GM12892 (cell line): ENCODE measurements around the gene RPL5. TPM values are rescaled to one million over a fixed set of nuclear protein-coding genes. Genes with fewer than 3 reads are reported as not detected.
"Not testable (repeated sequence)": the region's sequence is repeated elsewhere in the genome, so short reads cannot be mapped to it uniquely, and the experiment has no call there.

Experiments used
- DNase-seq: peaks from one replicate; pipeline ENCODE4 v3.0.0; 2011; ENCODE audit not compliant: insufficient read length
- FAIRE-seq: peaks from 2 replicates; lab custom pipeline; 2011; peaks lifted over from hg19 to GRCh38; lab: Jason Lieb, UNC
- POLR2A ChIP-seq: IDR thresholded peaks from 2 replicates; pipeline ENCODE4 v1.6.1; 2011; ENCODE audit warnings: low read depth, low read length, control low read depth
- POLR2AphosphoS5 ChIP-seq: IDR thresholded peaks from 2 replicates; pipeline ENCODE4 v1.6.1; 2011; ENCODE audit warnings: low read depth, low read length, control low read depth
- TAF1 ChIP-seq: IDR thresholded peaks from 2 replicates; pipeline ENCODE4 v1.6.1; 2011; ENCODE audit warnings: low read depth, mild to moderate bottlenecking, control low read depth, low read length, borderline replicate concordance
- polyA plus RNA-seq: library from polyadenylated mRNA; unstranded; fragments of >200 nt; gene quantifications from one replicate; pipeline ENCODE4 v1.2.1, GENCODE V29; 2012; ENCODE audit warnings: missing spikeins, inconsistent platforms; ENCODE audit not compliant: missing spikeins

Gene RPL5
- 4,635 TPM for polyA plus RNA-seq

DNA sequence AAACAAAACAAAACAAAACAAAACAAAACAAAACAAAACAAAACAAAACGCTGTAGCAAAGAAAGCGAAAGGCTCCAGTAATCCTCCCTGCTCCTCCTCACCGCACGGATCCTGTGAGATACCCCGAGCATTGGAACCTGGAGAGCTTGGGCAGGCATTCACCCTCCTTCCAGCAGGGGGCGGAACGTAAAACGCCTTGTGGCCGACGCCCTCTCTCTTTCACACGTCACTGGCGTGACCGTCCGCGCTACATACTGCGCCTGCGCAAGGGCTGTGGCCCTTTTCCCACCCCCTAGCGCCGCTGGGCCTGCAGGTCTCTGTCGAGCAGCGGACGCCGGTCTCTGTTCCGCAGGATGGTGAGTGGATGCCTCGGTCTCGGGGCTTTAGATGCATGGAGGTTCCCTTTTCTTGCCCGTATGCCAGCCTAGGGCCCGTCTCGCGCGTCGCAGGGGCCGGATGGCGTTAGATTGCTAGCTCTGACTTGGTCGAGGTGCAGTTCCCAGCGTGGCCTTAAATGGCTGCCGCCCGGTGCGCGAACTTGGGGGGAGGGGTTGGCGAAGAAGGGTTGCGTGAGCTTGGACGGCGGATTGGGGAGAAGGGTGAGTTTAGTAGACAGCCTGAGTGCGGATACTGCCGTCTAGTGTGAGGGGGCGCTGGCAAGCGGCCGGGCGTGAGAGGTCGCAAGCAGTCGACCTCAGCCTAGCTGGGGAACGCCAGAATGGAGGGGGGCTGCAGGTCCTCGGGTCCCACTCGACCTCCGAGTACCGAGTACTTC, at the start of gene RPL5:
Gene RPL5 (plus strand): TSS at position 279 of the 775 bp plus-strand sequence. CDS start 75 bp downstream, at position 354.
- peak; percentile 99 for FAIRE-seq
- peak; percentile 91 for DNase-seq
- TF ChIP-seq TAF1 (peak; percentile 99), POLR2AphosphoS5 (peak; percentile 100), POLR2A (peak; percentile 99)

DNA sequence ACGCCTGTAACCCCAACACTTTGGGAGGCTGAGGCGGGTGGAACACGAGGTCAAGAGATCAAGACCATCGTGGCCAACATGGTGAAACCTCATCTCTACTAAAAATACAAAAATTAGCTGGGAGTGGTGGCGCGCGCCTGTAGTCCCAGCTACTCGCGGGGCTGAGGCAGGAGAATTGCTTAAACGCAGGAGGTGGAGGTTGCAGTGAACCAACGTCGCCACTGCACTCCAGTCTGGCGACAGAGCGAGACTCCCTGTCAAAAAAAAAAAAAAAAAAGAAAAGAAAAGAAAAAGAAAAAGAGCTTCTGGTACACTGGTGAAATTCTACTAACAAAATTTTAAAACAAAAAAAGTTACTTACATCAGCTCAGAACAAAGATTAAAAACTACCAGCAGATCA, 48.3 kb upstream of the RPL5 start:
- FAIRE-seq, DNase-seq: not testable (repeated sequence)

DNA sequence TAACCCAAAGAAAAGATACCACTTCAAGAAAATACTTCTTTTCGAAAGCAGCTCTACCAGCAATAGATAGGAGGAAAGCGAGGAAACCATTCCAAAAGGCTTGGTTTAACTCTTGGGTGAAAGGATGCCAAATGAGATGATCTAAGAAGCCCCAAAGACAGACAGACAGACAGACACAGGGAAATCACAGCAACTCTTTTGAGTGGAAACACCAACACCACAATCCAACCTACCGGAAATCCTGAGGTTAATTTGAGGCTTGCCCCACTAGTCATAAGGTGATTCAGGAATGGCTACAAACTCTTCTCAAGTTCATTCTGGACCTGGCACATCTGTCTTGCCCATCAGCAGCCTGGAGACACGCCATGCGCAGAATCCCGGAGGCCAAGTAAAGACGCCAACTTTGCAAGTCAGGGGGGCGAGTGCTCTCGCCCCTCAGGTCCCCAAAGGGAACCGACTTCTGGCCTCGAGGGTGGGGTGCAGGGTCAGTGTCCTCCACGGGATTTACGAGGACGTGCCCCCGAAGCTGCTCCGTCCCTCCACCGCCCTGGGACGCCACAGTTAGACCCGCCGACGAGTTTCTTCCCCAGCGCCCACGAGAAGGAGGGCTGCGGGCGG, 47.7 kb upstream of the RPL5 start:
- no peak for TF ChIP-seq TAF1
- no peak for TF ChIP-seq POLR2A
- no peak for TF ChIP-seq POLR2AphosphoS5
- DNase-seq (peak; percentile 29), FAIRE-seq (peak; percentile 85)

DNA sequence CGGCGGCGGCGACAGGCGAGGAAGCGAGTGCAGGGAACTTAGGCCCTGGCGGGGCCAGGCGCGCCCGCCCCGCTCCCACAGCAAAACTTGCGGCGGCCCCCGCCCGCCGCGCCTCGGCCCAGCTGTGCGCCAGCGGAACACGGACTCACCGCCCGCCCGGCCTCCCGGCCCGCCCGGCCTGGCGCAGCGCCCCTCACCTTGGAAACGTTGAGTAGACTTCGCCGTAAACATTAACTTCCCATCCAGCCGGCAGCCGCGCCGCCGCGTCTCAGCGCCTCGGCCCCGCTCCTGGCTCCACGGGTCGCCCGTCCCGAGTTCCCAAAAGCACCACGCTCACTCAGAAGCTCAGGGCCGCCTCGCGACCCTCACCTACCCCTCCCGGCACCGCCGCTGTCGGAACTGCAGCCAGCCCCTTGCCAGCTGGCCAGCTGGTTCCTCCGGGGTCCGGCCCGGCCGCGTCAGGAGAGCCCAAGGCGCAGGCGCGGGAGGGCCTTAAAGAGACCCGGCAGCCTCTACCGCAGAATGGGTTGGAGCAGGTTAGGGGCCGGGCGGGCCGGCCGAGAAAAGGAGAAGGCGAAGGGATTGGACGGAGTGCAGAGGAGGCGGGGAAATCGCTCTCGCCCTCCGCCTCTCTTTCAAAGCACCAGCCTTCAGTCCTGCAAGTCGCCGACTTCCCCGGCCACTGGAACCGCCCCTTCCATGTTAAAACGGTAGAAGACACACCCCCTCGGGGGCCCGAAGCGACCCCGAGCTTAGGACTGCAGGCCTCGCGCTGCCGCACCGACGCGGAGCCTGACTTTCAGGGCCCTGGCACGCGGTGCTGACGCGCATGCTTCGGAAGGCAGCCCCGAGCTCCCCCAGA, 47.0 kb upstream of the RPL5 start, which contains the start of gene EVI5:
Gene EVI5 (minus strand): TSS at position 470 of the 862 bp plus-strand sequence. CDS start 48,562 bp downstream, outside the sequence.
- FAIRE-seq (peak; percentile 96), DNase-seq (peak; percentile 83)
- no peak for TF ChIP-seq POLR2AphosphoS5
- TF ChIP-seq TAF1: no peak
- TF ChIP-seq POLR2A: no peak; the same call in 1 of the 2 replicates

DNA sequence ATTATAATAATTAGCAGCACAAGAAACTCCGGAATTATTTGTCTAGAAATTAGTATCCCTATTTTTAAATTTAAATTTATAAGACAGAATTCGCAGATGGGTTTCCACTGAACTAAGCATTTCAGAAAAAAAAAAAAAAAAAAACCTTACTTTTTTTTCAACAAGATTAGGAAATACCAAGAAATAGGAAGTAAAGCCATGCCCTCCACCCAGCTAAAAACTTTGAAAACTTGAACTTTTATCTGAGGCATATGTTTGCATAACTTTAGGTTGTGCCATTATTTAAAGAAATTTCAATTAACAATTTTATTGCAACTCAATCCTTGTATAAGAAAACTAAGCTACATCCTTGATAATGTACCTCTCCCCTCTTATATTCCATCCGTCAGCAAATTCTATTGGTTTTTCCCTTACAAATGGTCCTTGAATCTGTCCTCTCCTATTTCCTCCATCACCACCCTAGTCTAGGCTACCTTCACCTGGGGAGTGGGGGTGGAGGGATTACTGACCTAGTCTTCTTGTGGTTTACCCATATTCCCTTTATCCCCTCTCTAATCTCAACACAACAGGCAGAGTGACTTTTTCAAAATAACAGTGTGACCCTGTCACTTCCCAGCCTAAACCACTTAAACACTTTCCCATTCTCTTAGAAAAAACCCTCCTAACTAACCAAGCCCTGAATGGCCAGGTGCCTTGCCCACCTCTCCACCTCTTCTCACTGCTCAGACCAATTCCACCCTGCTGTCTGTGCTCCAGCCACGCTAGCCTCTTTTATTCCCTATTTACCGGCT, 45.5 kb upstream of the RPL5 start:
- DNase-seq: no peak
- TF ChIP-seq POLR2AphosphoS5: no peak
- no peak for TF ChIP-seq POLR2A
- no peak for TF ChIP-seq TAF1
- FAIRE-seq: no peak

DNA sequence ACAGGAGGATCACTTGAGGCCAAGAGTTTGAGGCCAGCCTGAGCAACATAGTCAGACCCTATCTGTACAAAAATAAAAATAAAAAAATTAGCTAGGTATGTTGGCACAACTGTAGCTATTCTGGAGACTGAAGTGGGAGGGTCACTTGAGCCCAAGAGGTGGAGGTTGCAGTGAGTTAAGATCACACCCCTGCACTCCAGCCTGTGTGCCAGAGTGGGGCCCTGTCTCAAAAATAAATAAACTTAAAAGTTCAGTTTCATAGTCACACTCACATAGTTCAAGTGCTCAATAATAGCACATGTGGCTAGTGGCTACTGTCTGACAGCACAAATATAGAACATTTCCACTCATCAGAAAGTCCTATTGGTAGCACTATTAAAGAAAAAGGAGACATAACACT, 41.8 kb upstream of the RPL5 start:
- TF ChIP-seq POLR2A (no peak), POLR2AphosphoS5 (no peak), TAF1 (no peak)
- FAIRE-seq: no peak
- no peak for DNase-seq

DNA sequence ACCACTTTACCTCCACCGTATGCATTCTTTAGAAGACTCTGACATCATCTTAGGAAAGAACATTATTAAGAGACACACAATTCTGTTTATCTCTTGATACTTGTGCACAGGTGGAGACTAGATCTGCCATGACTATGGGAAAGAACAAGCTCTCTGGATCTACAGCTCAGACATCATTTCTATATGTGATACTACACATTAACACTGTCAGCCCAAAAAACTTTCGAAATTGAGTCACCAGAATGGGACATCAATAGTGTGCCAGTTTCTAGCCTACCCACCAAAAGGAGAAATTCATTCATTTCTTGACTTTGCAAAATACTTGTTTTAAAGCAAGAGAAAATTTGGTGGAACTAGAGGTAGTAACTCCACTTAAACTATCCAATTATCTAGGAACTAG, 41.0 kb upstream of the RPL5 start:
- no peak for FAIRE-seq
- TF ChIP-seq POLR2AphosphoS5 (no peak), POLR2A (no peak), TAF1 (no peak)
- DNase-seq: no peak

DNA sequence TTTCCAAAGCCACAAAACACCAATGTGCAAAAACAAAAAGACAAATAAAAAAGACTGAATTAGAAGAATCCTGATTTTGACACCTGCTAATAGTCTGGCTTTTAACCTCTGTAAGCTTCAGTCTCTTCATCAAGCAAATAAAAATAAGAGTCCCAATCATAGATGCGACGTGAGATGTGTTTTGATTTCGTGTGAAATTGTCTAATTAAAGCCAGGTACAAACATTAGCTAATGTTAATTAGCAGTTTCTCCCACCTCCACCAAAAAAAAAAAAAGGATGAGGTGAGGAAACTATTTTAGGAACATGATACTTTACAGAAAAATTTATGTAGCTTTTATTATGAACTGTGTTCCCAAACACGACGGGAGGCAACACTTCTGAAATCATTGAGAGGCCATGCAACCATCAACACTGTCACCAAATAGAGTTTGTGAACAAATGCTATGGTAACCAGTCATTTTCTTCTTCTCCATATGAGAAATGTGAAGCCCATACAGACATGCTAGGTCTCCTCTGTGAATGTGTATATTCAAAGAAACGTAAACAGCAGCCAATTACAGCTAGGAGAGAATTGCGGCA, 40.3 kb upstream of the RPL5 start:
- FAIRE-seq: no peak
- no peak for DNase-seq
- TF ChIP-seq POLR2A (no peak), TAF1 (no peak), POLR2AphosphoS5 (no peak)

DNA sequence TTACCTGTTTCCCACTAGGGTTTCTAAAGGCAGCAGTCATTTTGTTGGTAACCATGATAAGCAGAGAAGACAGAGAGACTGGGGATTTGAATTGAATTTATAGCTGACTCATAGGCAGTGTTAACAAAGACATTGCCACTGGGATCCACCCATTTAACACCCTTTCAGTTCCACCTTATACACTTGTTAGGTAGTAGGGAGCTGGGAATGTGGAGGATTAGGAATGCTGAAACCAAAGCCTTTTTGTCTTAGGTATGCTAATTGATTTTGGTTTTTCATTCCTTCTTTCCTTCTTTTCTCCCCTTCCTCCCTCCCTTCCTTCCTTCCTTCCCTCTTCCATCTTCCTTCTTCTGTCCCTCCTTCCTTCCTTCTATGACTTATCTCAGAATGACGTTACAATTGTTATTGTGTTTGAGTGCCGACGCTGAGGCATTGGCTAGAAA, 39.5 kb upstream of the RPL5 start:
- no peak for FAIRE-seq
- no peak for TF ChIP-seq POLR2A
- no peak for TF ChIP-seq POLR2AphosphoS5
- no peak for TF ChIP-seq TAF1
- no peak for DNase-seq

DNA sequence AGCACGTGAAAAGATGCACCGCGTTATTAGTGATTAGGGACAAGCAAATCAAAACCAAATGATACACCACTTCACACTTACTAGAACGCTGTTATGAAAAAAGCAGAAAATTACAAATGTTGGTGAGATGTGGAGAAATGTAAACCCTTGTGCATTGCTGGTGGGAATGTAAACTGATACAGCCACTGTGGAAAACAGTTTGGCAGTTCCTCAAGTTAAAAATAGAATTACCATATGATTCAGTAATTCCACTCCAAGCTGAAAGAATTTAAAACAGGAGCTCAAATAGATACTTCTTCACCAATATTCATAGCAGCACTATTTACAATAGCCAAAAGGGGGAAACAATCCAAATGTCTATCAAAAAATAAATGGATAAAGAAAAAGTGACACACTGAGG, 36.7 kb upstream of the RPL5 start:
- TF ChIP-seq TAF1 (no peak), POLR2A (no peak), POLR2AphosphoS5 (no peak)
- FAIRE-seq (no peak), DNase-seq (no peak)

DNA sequence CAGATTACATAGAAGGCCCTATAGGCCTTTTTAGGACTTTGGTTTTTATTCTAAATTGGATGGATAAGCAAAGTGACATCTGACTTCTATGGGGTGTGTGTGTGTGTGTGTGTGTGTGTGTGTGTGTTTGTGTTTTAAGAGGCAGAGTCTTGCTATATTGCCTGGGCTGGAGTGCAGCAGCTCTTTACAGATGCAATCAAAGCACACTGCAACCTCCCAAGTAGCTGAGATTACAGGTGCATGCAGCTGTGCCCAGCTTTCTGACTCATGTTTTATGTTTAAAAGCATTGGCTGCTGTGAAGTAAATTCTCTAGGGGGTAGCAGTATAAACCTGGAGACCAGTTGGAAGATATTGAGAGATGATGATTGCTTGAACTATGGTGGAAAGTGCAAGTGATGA, 34.5 kb upstream of the RPL5 start:
- FAIRE-seq (no peak), DNase-seq (no peak)
- no peak for TF ChIP-seq POLR2A
- TF ChIP-seq TAF1: no peak
- no peak for TF ChIP-seq POLR2AphosphoS5
